Measurements from ENCODE around the gene LTB. TPM values are rescaled to one million over a fixed set of nuclear protein-coding genes. Genes with fewer than 3 reads are reported as not detected.

LTB gene
- total and polyA plus RNA-seq, 9 of the 15 experiments (the other 6 are each of a cell fraction or from before 2014, with no cell fraction given) = 0.07 to 0.51 TPM; not detected in 7

GRCh38 chr6:31622684-31623091 lies 40.5 kb upstream of the LTB start (continued):
- TF ChIP-seq ARID3B (CRISPR knock-in tag; IDR thresholded peaks at IDR 0.05; ENCODE audit: borderline replicate concordance) (no peak), RBFOX2 (IDR thresholded peaks at IDR 0.05; ENCODE audit: low read depth, low read length) (peak; percentile 54), ZMIZ1 (IDR thresholded peaks at IDR 0.05; ENCODE audit: low read depth in 2 of 2, low read length in 2 of 2) (no peak), ZFX (CRISPR knock-in tag; IDR thresholded peaks at IDR 0.05) (no peak), SP1 (CRISPR knock-in tag; IDR thresholded peaks at IDR 0.05) (0 out of 2 replicates have a peak, but pooled peaks have one; percentile 23), POLR2G (IDR thresholded peaks at IDR 0.05; ENCODE audit: low read depth, low read length) (0 out of 2 replicates have a peak, but pooled peaks have one; percentile 25)

Measured in K562 (cell line).